NCI-H2196 (cell line): ENCODE measurements around the gene ZNRF1.

Experiments used
- DNase-seq: peaks from one replicate; lab custom pipeline; 2025; ENCODE audit not compliant: unreplicated experiment; lab: John Stamatoyannopoulos, UW

ZNRF1 gene

GRCh38 chr16:75095204-75095621 is 96.4 kb downstream of the ZNRF1 start:
- DNase-seq = no peak

- peak; percentile 27 for DNase-seq
Observed at GRCh38 chr16:75096656-75097055, 97.8 kb downstream of the ZNRF1 start.

- no peak for DNase-seq
Observed at GRCh38 chr16:75097191-75097761, 98.5 kb downstream of the ZNRF1 start.

GRCh38 chr16:75097941-75098901 is 99.4 kb downstream of the ZNRF1 start:
- DNase-seq = no peak

- no peak for DNase-seq
Observed at GRCh38 chr16:75099075-75099667, 100.3 kb downstream of the ZNRF1 start.

- no peak for DNase-seq
Observed at GRCh38 chr16:75099738-75100602, 101.1 kb downstream of the ZNRF1 start.

- no peak for DNase-seq
Observed at GRCh38 chr16:75100603-75100990, 101.8 kb downstream of the ZNRF1 start.

- DNase-seq = no peak
Observed at GRCh38 chr16:75101635-75102034, 102.8 kb downstream of the ZNRF1 start.

GRCh38 chr16:75102595-75102994 is 103.8 kb downstream of the ZNRF1 start:
- no peak for DNase-seq

- no peak for DNase-seq
Observed at GRCh38 chr16:75103994-75104393, 105.2 kb downstream of the ZNRF1 start.

- no peak for DNase-seq
Observed at GRCh38 chr16:75104836-75105235, 106.0 kb downstream of the ZNRF1 start.

GRCh38 chr16:75105306-75106061 is 106.7 kb downstream of the ZNRF1 start:
- DNase-seq = no peak

GRCh38 chr16:75106351-75107274 is 107.8 kb downstream of the ZNRF1 start:
- no peak for DNase-seq

GRCh38 chr16:75107505-75107904 is 108.7 kb downstream of the ZNRF1 start:
- DNase-seq = no peak

GRCh38 chr16:75108792-75109731 is 110.2 kb downstream of the ZNRF1 start:
- peak; percentile 76 for DNase-seq

GRCh38 chr16:75109732-75110243 is 111.0 kb downstream of the ZNRF1 start:
- peak; percentile 27 for DNase-seq

- peak; percentile 75 for DNase-seq
Observed at GRCh38 chr16:75110637-75111513, 112.1 kb downstream of the ZNRF1 start.
